H1 (cell line): ENCODE measurements around the gene NF1. TPM values are rescaled to one million over a fixed set of nuclear protein-coding genes. Genes with fewer than 3 reads are reported as not detected.

Experiments used
- CTCF ChIA-PET: fragments of 300-600 bp; sonication (Branson Sonifier 250); formaldehyde crosslinking; loops from one replicate; lab custom pipeline; 2021; ENCODE audit not compliant: partially characterized antibody; lab: Charles Lee
- POLR2A ChIA-PET: fragments of 300-600 bp; sonication (Branson Sonifier 250); formaldehyde crosslinking; loops from one replicate; lab custom pipeline; 2021; ENCODE audit warnings: inconsistent platforms; ENCODE audit not compliant: partially characterized antibody; lab: Charles Lee
- DNase-seq, 2 experiments: peaks; one replicate each; pipeline versions ENCODE4 v3.0.0 to v3.0.0-alpha.2; 2010 to 2022; ENCODE audit warnings: low spot score in 2 of 2, low read depth in 1 of 2, mixed read lengths in 1 of 2
- FAIRE-seq: peaks from 2 replicates; lab custom pipeline; 2011; peaks lifted over from hg19 to GRCh38; lab: Jason Lieb, UNC
- H2AFZ ChIP-seq: 2 replicates; pipeline ENCODE4 v1.8.1; 2012; ENCODE audit warnings: low read length, inconsistent platforms
- H2AK5ac ChIP-seq: 2 replicates; pipeline ENCODE4 v1.6.1; 2013; ENCODE audit warnings: low read depth, low read length
- H2BK120ac ChIP-seq: replicated peaks from 2 replicates; pipeline ENCODE3; 2013; ENCODE audit warnings: low read depth, low read length, inconsistent platforms
- H2BK12ac ChIP-seq: 2 replicates; pipeline ENCODE4 v1.6.1; 2013; ENCODE audit warnings: low read depth, low read length
- H2BK15ac ChIP-seq: 2 replicates; pipeline ENCODE4 v1.6.1; 2013; ENCODE audit warnings: low read length
- H2BK20ac ChIP-seq: 2 replicates; pipeline ENCODE4 v1.6.1; 2013; ENCODE audit warnings: low read length
- H2BK5ac ChIP-seq: 2 replicates; pipeline ENCODE4 v1.6.1; 2013; ENCODE audit warnings: low read depth, low read length
- H3K14ac ChIP-seq: 2 replicates; pipeline ENCODE4 v1.6.1; 2013; ENCODE audit warnings: inconsistent platforms; ENCODE audit not compliant: insufficient read length
- H3K18ac ChIP-seq: 2 replicates; pipeline ENCODE4 v1.6.1; 2013; ENCODE audit warnings: low read length; ENCODE audit errors: extremely low read depth
- H3K23ac ChIP-seq: 2 replicates; pipeline ENCODE4 v1.6.1; 2013; ENCODE audit warnings: inconsistent platforms; ENCODE audit not compliant: insufficient read length
- H3K23me2 ChIP-seq: 2 replicates; pipeline ENCODE4 v1.6.1; 2013; ENCODE audit warnings: low read depth, low read length
- H3K27ac ChIP-seq: 2 replicates; pipeline ENCODE4 v1.6.1; 2011; ENCODE audit warnings: low read depth, low read length, inconsistent platforms
- H3K27me3 ChIP-seq, 4 experiments: replicated peaks in 1 of 4; 1 replicate in 1 of 4; 2 replicates in 3 of 4; pipeline versions ENCODE4 v1.6.1 to v1.8.1; 2011 to 2013; ENCODE audit warnings: low read length in 3 of 4, mild to moderate bottlenecking in 3 of 4, inconsistent platforms in 2 of 4, mixed read lengths in 2 of 4, moderate library complexity in 1 of 4; ENCODE audit not compliant: control insufficient read depth in 3 of 4, insufficient read depth in 3 of 4; ENCODE audit errors: extremely low read depth in 1 of 4
- H3K36me3 ChIP-seq, 4 experiments: 2 replicates each; pipeline versions ENCODE4 v1.6.1 to v1.8.1; 2011 to 2013; ENCODE audit warnings: mild to moderate bottlenecking in 4 of 4, low read length in 3 of 4, moderate library complexity in 2 of 4, control low read depth in 1 of 4, inconsistent platforms in 1 of 4; ENCODE audit not compliant: insufficient read depth in 4 of 4, control insufficient read depth in 2 of 4
- H3K4ac ChIP-seq: replicated peaks from 2 replicates; pipeline ENCODE3; 2013; ENCODE audit warnings: low read length, low read depth, mixed read lengths, inconsistent platforms; ENCODE audit not compliant: insufficient read length
- H3K4me1 ChIP-seq, 4 experiments: replicated peaks in 1 of 4; 1 replicate in 1 of 4; 2 replicates in 3 of 4; pipeline versions ENCODE4 v1.6.1 to v1.8.1; 2011 to 2013; ENCODE audit warnings: low read length in 3 of 4, inconsistent platforms in 2 of 4, mixed read lengths in 1 of 4; ENCODE audit not compliant: insufficient read depth in 4 of 4, control insufficient read depth in 3 of 4
- H3K4me2 ChIP-seq, 2 experiments: 2 replicates each; pipeline versions ENCODE4 v1.6.1 to v1.8.1; 2011 to 2013; ENCODE audit warnings: low read depth in 2 of 2, low read length in 2 of 2, control low read depth in 1 of 2, inconsistent platforms in 1 of 2, mild to moderate bottlenecking in 1 of 2; ENCODE audit not compliant: insufficient read depth in 1 of 2
- H3K4me3 ChIP-seq, 4 experiments: fragments of 200-600, 300-600 bp in 1 of 4; sonication (generic), shearing (Covaris generic), sonication (Bioruptor Twin) in 1 of 4; 2 replicates each; pipeline versions ENCODE4 v1.5.1 to v1.8.1; 2011 to 2016; ENCODE audit warnings: low read length in 4 of 4, low read depth in 3 of 4, control low read depth in 2 of 4, inconsistent platforms in 2 of 4, mild to moderate bottlenecking in 2 of 4, mixed read lengths in 1 of 4, moderate library complexity in 1 of 4; ENCODE audit not compliant: insufficient read depth in 2 of 4; ENCODE audit errors: extremely low read depth in 1 of 4
- H3K56ac ChIP-seq: replicated peaks from 2 replicates; pipeline ENCODE3; 2013; ENCODE audit warnings: low read depth, mild to moderate bottlenecking, mixed read lengths, low read length, inconsistent platforms; ENCODE audit not compliant: insufficient read length
- H3K79me1 ChIP-seq: 2 replicates; pipeline ENCODE4 v1.6.1; 2013; ENCODE audit warnings: low read depth, low read length, control low read depth
- H3K79me2 ChIP-seq, 2 experiments: 2 replicates each; pipeline versions ENCODE4 v1.6.1 to v1.8.1; 2012 to 2013; ENCODE audit warnings: low read length in 2 of 2, mild to moderate bottlenecking in 2 of 2, inconsistent platforms in 1 of 2; ENCODE audit not compliant: insufficient read depth in 2 of 2, control insufficient read depth in 1 of 2
- H3K9ac ChIP-seq, 4 experiments: replicated peaks in 1 of 4; 1 replicate in 1 of 4; 2 replicates in 3 of 4; pipeline versions ENCODE4 v1.6.1 to v1.8.1; 2011 to 2013; ENCODE audit warnings: low read depth in 3 of 4, low read length in 3 of 4, control low read depth in 2 of 4, mild to moderate bottlenecking in 2 of 4, moderate library complexity in 2 of 4, inconsistent platforms in 1 of 4; ENCODE audit errors: extremely low read depth in 1 of 4
- H3K9me3 ChIP-seq, 2 experiments: 2 replicates each; pipeline versions ENCODE4 v1.6.1 to v1.8.1; 2012 to 2013; ENCODE audit warnings: mild to moderate bottlenecking in 2 of 2, moderate library complexity in 2 of 2, control low read depth in 1 of 2, inconsistent platforms in 1 of 2, low read depth in 1 of 2, low read length in 1 of 2, mixed read lengths in 1 of 2; ENCODE audit not compliant: insufficient read depth in 2 of 2
- H4K20me1 ChIP-seq, 2 experiments: replicated peaks in 1 of 2; 2 replicates each; pipeline versions ENCODE3 to v1.8.1; 2011 to 2013; ENCODE audit warnings: inconsistent platforms in 2 of 2, low read length in 2 of 2, mild to moderate bottlenecking in 1 of 2; ENCODE audit not compliant: insufficient read depth in 2 of 2, control insufficient read depth in 1 of 2
- H4K5ac ChIP-seq: 2 replicates; pipeline ENCODE4 v1.6.1; 2013; ENCODE audit warnings: low read length, low read depth, mixed read lengths, inconsistent platforms; ENCODE audit not compliant: insufficient read length
- H4K8ac ChIP-seq: 2 replicates; pipeline ENCODE4 v1.8.0; 2013; ENCODE audit warnings: mild to moderate bottlenecking, moderate library complexity, low read length, inconsistent platforms; ENCODE audit not compliant: insufficient read depth; ENCODE audit errors: extremely low read depth
- H4K91ac ChIP-seq: replicated peaks from 2 replicates; pipeline ENCODE3; 2013; ENCODE audit warnings: low read length, mixed read lengths, inconsistent platforms; ENCODE audit not compliant: insufficient read length
- ASH2L ChIP-seq: fragments of 200-600, 300-600 bp; sonication (generic); IDR thresholded peaks from one replicate; pipeline ENCODE4 v1.7.1; 2017; ENCODE audit warnings: low read length
- CEBPB ChIP-seq: IDR thresholded peaks from 2 replicates; pipeline ENCODE4 v1.6.1; 2012; ENCODE audit warnings: low read depth, low read length
- GTF2F1 ChIP-seq: IDR thresholded peaks from 2 replicates; pipeline ENCODE4 v1.6.1; 2012; ENCODE audit warnings: low read depth, low read length, improper control_type of control experiment, borderline replicate concordance
- JUND ChIP-seq: IDR thresholded peaks from 2 replicates; pipeline ENCODE4 v1.6.1; 2011; ENCODE audit warnings: mild to moderate bottlenecking, improper control_type of control experiment, low read length
- WGBS, 2 experiments: shearing (Covaris generic) in 1 of 2; methylation state at CpG; one replicate each; pipeline versions ENCODE4 v1.1.6 to v1.1.7; 2013 to 2015; ENCODE audit warnings: low lambda C conversion rate in 2 of 2, mixed read lengths in 2 of 2, inconsistent platforms in 1 of 2, low coverage in 1 of 2, missing lambda C conversion rate in 1 of 2; ENCODE audit not compliant: insufficient replicate concordance in 2 of 2, insufficient coverage in 1 of 2, insufficient read length in 1 of 2; ENCODE audit errors: extremely low coverage in 1 of 2, missing lambda C conversion rate in 1 of 2; 5-methylcytosine and 5-hydroxymethylcytosine counted together
- polyA plus RNA-seq, 7 experiments: library from polyadenylated mRNA; depleted of rRNA in 3 of 7; stranded (reverse) in 5 of 7; unstranded in 2 of 7; fragments of >200 nt in 5 of 7; fragments of 200-250 nt in 2 of 7; gene quantifications; 1 replicate in 5 of 7; 2 replicates in 1 of 7; 4 replicates in 1 of 7; pipeline versions ENCODE4 v1.2.1 to v1.2.3, GENCODE V29; 2011 to 2013; ENCODE audit warnings: missing spikeins in 2 of 7, mixed read lengths in 2 of 7
- total RNA-seq: library from RNA; stranded (reverse); fragmentation: NEBNext Ultra II Directional; extraction: Animal tissue kit (Norgen Biotek cat#: 25700); gene quantifications from 2 replicates; pipeline ENCODE4 v1.2.1, GENCODE V29; 2021

The NF1 gene
- total and polyA plus RNA-seq, 2 of the 8 experiments (the other 6 are each of a cell fraction or from before 2014, with no cell fraction given): 19.3 to 29.6 TPM

- no peak overlapping the region for H4K8ac ChIP-seq
- no peak overlapping the region for H2AFZ ChIP-seq
- no peaks in the 10 kb centered on the region for H3K9me3 ChIP-seq
- no peak overlapping the region for H2AK5ac ChIP-seq
- FAIRE-seq (no peak), DNase-seq (no peak)
- no peak overlapping the region for H2BK15ac ChIP-seq
- H3K79me2 ChIP-seq: no peaks in the 10 kb centered on the region
- H3K27me3 ChIP-seq: no peaks in the 10 kb centered on the region
- H2BK120ac ChIP-seq: no peak overlapping the region
- no peak overlapping the region for H3K27ac ChIP-seq
- H3K9ac ChIP-seq: no peak overlapping the region
- no peaks in the 10 kb centered on the region for H3K36me3 ChIP-seq
- H4K91ac ChIP-seq: no peak overlapping the region
- no peak overlapping the region for H3K18ac ChIP-seq
- H2BK5ac ChIP-seq: no peak overlapping the region
- no peak overlapping the region for H2BK12ac ChIP-seq
- no peak overlapping the region for H3K56ac ChIP-seq
- H3K4me3 ChIP-seq: no peak overlapping the region
- H3K4me1 ChIP-seq: 0 out of 7 replicates have a peak, but pooled peaks cover 0 to 4% (median 0%) of the 10 kb centered on the region in 4 experiments
- ChIA-PET POLR2A (interaction anchor here (0.6 kb wide), 1 partner anchor 40 kb away, joined by 3 read pairs; no protein-coding TSS in a partner anchor), CTCF (no interaction called here)
- no peak overlapping the region for H3K23ac ChIP-seq
- no peak for TF ChIP-seq CEBPB
- no peak for TF ChIP-seq ASH2L
- TF ChIP-seq GTF2F1: no peak
- TF ChIP-seq JUND: no peak
- no peak overlapping the region for H4K5ac ChIP-seq
- H4K20me1 ChIP-seq: no peaks in the 10 kb centered on the region
- H2BK20ac ChIP-seq: no peak overlapping the region
- no peak overlapping the region for H3K4ac ChIP-seq
- 91% methylated on average over 2 of the region's 2 CpGs; no CpG with 5 or more reads in 1 of the 2 experiments for WGBS, 2 experiments
- H3K23me2 ChIP-seq: no peaks in the 10 kb centered on the region
- H3K4me2 ChIP-seq: no peak overlapping the region
- no peak overlapping the region for H3K14ac ChIP-seq
- H3K79me1 ChIP-seq: no peaks in the 10 kb centered on the region
Observed at GRCh38 chr17:31320241-31320640, 225.5 kb downstream of the NF1 start.
